ENCODE results near the gene BYSL.
"Not testable (repeated sequence)": the region's sequence is repeated elsewhere in the genome, so short reads cannot be mapped to it uniquely, and the experiment has no call there.

DNA sequence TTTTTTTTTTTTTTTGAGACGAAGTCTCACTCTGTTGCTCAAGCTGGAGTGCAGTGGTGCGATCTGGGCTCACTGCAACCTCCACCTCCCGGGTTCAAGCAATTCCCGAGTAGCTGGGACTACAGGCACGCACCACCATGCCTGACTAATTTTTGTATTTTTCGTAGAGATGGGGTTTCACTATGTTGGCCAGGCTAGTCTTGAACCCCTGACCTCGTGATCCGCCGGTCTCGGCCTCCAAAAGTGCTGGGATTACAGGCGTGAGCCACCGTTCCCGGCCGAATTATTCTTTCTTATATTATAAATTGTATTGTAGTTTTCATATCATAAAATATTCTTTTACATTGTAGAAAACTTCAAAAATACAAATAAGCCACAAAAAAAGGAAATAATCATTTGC lies 21.6 kb downstream of the BYSL start:
- not testable (repeated sequence) for TF ChIP-seq POLR2A (IDR thresholded peaks at IDR 0.05; ENCODE audit: extremely low read depth, insufficient read length)
- TF ChIP-seq, protein P1, sequence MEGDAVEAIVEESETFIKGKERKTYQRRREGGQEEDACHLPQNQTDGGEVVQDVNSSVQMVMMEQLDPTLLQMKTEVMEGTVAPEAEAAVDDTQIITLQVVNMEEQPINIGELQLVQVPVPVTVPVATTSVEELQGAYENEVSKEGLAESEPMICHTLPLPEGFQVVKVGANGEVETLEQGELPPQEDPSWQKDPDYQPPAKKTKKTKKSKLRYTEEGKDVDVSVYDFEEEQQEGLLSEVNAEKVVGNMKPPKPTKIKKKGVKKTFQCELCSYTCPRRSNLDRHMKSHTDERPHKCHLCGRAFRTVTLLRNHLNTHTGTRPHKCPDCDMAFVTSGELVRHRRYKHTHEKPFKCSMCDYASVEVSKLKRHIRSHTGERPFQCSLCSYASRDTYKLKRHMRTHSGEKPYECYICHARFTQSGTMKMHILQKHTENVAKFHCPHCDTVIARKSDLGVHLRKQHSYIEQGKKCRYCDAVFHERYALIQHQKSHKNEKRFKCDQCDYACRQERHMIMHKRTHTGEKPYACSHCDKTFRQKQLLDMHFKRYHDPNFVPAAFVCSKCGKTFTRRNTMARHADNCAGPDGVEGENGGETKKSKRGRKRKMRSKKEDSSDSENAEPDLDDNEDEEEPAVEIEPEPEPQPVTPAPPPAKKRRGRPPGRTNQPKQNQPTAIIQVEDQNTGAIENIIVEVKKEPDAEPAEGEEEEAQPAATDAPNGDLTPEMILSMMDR (IDR thresholded peaks at IDR 0.05; ENCODE audit: low read depth, low read length) = not testable (repeated sequence)
